SU-DHL-6 (cell line): ENCODE measurements around the gene TMED10.
"Not testable (repeated sequence)": the region's sequence is repeated elsewhere in the genome, so short reads cannot be mapped to it uniquely, and the experiment has no call there.

ENCODE experiments used
- H2AFZ ChIP-seq: fragments of 200-600 bp; sonication (generic); 2 replicates; pipeline ENCODE4 v1.6.1; 2014; ENCODE audit warnings: low read depth, mild to moderate bottlenecking, moderate library complexity, mixed read lengths, antibody characterized with exemption, low read length; ENCODE audit not compliant: severe bottlenecking
- H3F3A ChIP-seq: fragments of 200-600 bp; shearing (Covaris generic); 2 replicates; pipeline ENCODE4 v1.6.0; 2016; ENCODE audit warnings: antibody characterized with exemption, mild to moderate bottlenecking; ENCODE audit not compliant: insufficient read depth
- H3K27ac ChIP-seq: fragments of 200-600 bp; sonication (generic); 2 replicates; pipeline ENCODE4 v1.5.1; 2016; ENCODE audit warnings: low read depth, mild to moderate bottlenecking, low read length, moderate library complexity, mixed read lengths
- H3K27me3 ChIP-seq: fragments of 200-600 bp; sonication (generic), shearing (Covaris generic); 2 replicates; pipeline ENCODE4 v1.6.0; 2014; ENCODE audit warnings: mild to moderate bottlenecking, low read length
- H3K36me3 ChIP-seq: fragments of 200-600 bp; sonication (generic); 2 replicates; pipeline ENCODE4 v1.6.1; 2014; ENCODE audit warnings: mild to moderate bottlenecking, low read length, mixed read lengths
- H3K4me2 ChIP-seq: fragments of 300-600, 200-600 bp; shearing (Covaris generic), sonication (generic); 2 replicates; pipeline ENCODE4 v1.6.0; 2014; ENCODE audit warnings: low read length, low read depth, mild to moderate bottlenecking; ENCODE audit not compliant: poor library complexity, severe bottlenecking
- H3K4me3 ChIP-seq: fragments of 200-600 bp; sonication (generic); 2 replicates; pipeline ENCODE4 v1.5.1; 2014; ENCODE audit warnings: antibody characterized with exemption, low read length, mild to moderate bottlenecking, mixed read lengths; ENCODE audit not compliant: insufficient read depth, poor library complexity, severe bottlenecking
- H3K79me2 ChIP-seq: fragments of 200-600 bp; sonication (generic); 2 replicates; pipeline ENCODE4 v1.6.1; 2014; ENCODE audit warnings: mild to moderate bottlenecking, low read length, moderate library complexity; ENCODE audit not compliant: insufficient read depth
- H3K9ac ChIP-seq: fragments of 200-600 bp; sonication (generic); 2 replicates; pipeline ENCODE4 v1.7.0; 2014; ENCODE audit warnings: mild to moderate bottlenecking, low read length
- H3K9me2 ChIP-seq: fragments of 200-600 bp; sonication (generic); replicated peaks from 2 replicates; pipeline ENCODE4 v1.6.1; 2014; ENCODE audit warnings: low read length; ENCODE audit not compliant: insufficient read depth
- H3K9me3 ChIP-seq: fragments of 200-600 bp; sonication (generic); 2 replicates; pipeline ENCODE4 v1.6.1; 2014; ENCODE audit warnings: low read length, mixed read lengths; ENCODE audit not compliant: insufficient read depth
- H4K20me1 ChIP-seq: fragments of 200-600 bp; sonication (generic); 2 replicates; pipeline ENCODE4 v1.6.1; 2014; ENCODE audit warnings: low read depth, mild to moderate bottlenecking, antibody characterized with exemption, low read length, moderate library complexity, mixed read lengths
- EZH2phosphoT487 ChIP-seq: fragments of 200-600 bp; sonication (generic), shearing (Covaris generic); conservative IDR thresholded peaks from 2 replicates; pipeline ENCODE4 v1.6.1; 2018; ENCODE audit warnings: mild to moderate bottlenecking, antibody characterized with exemption, low read length, moderate library complexity, mixed read lengths
- TF ChIP-seq, protein P1 (sequence below): fragments of 200-600 bp; sonication (generic); IDR thresholded peaks from one replicate; pipeline ENCODE4 v1.5.1; 2017; ENCODE audit warnings: antibody characterized with exemption, mild to moderate bottlenecking, low read length, moderate library complexity; ENCODE audit not compliant: insufficient read depth, poor library complexity, severe bottlenecking

TMED10 gene

GRCh38 chr14:75128596-75128990 is 47.8 kb downstream of the TMED10 start:
- Histone ChIP-seq H4K20me1 (no peaks in the 10 kb centered on the region), H3K27ac (no peak overlapping the region), H3K9me2 (no peaks in the 10 kb centered on the region), H3F3A (peaks cover 22% of the 10 kb centered on the region), H3K79me2 (peaks cover 25% of the 10 kb centered on the region), H3K36me3 (peaks cover 5% of the 10 kb centered on the region; the same call in 1 of the 2 replicates), H3K27me3 (no peaks in the 10 kb centered on the region), H3K4me2 (peak overlapping the region; percentile 90), H2AFZ (no peak overlapping the region), H3K9me3 (no peaks in the 10 kb centered on the region), H3K9ac (no peak overlapping the region), H3K4me3 (no peak overlapping the region)
- no peak for TF ChIP-seq EZH2phosphoT487
- TF ChIP-seq, protein P1, sequence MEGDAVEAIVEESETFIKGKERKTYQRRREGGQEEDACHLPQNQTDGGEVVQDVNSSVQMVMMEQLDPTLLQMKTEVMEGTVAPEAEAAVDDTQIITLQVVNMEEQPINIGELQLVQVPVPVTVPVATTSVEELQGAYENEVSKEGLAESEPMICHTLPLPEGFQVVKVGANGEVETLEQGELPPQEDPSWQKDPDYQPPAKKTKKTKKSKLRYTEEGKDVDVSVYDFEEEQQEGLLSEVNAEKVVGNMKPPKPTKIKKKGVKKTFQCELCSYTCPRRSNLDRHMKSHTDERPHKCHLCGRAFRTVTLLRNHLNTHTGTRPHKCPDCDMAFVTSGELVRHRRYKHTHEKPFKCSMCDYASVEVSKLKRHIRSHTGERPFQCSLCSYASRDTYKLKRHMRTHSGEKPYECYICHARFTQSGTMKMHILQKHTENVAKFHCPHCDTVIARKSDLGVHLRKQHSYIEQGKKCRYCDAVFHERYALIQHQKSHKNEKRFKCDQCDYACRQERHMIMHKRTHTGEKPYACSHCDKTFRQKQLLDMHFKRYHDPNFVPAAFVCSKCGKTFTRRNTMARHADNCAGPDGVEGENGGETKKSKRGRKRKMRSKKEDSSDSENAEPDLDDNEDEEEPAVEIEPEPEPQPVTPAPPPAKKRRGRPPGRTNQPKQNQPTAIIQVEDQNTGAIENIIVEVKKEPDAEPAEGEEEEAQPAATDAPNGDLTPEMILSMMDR, result no peak

DNA sequence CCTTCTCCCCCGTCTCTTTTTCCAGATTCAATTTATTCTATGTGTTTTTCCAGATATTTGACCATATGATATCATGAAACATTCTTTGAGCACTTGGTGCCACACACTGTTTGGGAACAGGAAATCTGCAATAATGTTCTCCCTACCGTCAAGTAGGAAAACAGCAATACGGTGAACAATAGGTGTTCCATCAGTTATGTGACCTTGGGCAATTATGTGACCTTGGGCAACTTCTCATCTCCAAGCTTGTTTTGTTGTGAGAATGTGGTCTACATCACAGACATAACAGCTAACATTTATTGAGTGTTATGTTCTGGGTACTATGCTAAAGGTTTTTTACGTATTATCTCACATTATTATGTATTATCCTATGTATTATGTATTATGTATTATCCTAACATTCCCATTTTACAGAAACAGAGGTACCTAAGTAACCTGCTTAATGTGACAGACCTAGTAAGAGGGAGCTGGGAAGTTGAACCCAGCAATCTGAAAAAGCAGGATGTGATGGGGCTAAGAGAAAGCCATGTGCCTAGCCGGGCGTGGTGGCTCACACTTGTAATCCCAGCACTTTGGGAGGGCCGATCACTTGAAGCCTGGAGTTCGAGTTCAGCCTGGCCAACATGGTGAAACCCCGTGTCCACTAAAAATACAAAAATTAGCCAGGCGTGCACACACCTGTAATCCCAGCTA is 48.4 kb downstream of the TMED10 start:
- no peak for TF ChIP-seq EZH2phosphoT487
- TF ChIP-seq, protein P1, result no peak

DNA sequence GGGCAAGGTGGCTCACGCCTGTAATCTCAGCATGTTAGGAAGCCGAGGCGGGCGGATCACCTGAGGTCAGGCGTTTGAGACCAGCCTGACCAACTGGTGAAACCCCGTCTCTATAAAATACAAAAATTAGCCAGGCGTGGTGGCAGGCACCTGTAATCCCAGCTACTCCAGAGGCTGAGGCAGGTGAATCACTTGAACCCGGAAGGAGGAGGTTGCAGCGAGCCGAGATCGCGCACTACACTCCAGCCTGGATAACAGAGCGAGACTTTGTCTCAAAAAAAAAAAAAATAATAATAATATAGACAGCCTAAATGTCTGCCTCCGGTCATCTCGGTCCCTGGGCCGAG is 49.0 kb downstream of the TMED10 start:
- H2AFZ ChIP-seq, result peak overlapping the region; percentile 97
- H3K9me3 ChIP-seq, H3K27me3 ChIP-seq, H3K36me3 ChIP-seq, H4K20me1 ChIP-seq, H3K9me2 ChIP-seq: not testable (repeated sequence)
- H3K27ac ChIP-seq, result peak overlapping the region; percentile 66
- peak overlapping the region; percentile 95 for H3K9ac ChIP-seq
- peaks cover 15% of the 10 kb centered on the region for H3F3A ChIP-seq
- peak overlapping the region; percentile 92 for H3K4me3 ChIP-seq
- H3K4me2 ChIP-seq, result peak overlapping the region; percentile 90
- H3K79me2 ChIP-seq, result peaks cover 25% of the 10 kb centered on the region

More for the DNA sequence above, 48.4 kb downstream of the TMED10 start:
- H3K9ac ChIP-seq, result peak overlapping the region; percentile 95
- peak overlapping the region; percentile 90 for H3K4me2 ChIP-seq
- H4K20me1 ChIP-seq, result no peaks in the 10 kb centered on the region
- H3K79me2 ChIP-seq, result peaks cover 25% of the 10 kb centered on the region
- H3K9me2 ChIP-seq, result no peaks in the 10 kb centered on the region
- no peaks in the 10 kb centered on the region for H3K27me3 ChIP-seq
- no peak overlapping the region for H3K27ac ChIP-seq
- H3K4me3 ChIP-seq, result peak overlapping the region; percentile 92
- no peaks in the 10 kb centered on the region for H3K9me3 ChIP-seq
- peaks cover 21% of the 10 kb centered on the region for H3F3A ChIP-seq
- H3K36me3 ChIP-seq, result no peaks in the 10 kb centered on the region
- no peak overlapping the region for H2AFZ ChIP-seq

GRCh38 chr14:75126679-75127473 is 49.5 kb downstream of the TMED10 start, which contains the start of gene NEK9:
TSS of gene NEK9 (minus strand) at chr14:75127048. CDS start at chr14:75126921, 127 bp downstream.
- Histone ChIP-seq H2AFZ (peak within 1 kb of the TSS; percentile 97), H3K27ac (peak within 1 kb of the TSS; percentile 66), H3K36me3 (no peaks in the 10 kb centered on the region)

More at GRCh38 chr14:75126679-75127473, 49.5 kb downstream of the TMED10 start, which contains the start of gene NEK9:
- Histone ChIP-seq H3K9ac (peak within 1 kb of the TSS; percentile 95), H3K27me3 (no peaks in the 10 kb centered on the region), H3K9me2 (no peaks in the 10 kb centered on the region), H3K4me2 (peak within 1 kb of the TSS; percentile 90), H3K9me3 (no peaks in the 10 kb centered on the region), H3K79me2 (peaks cover 25% of the 10 kb centered on the region), H3F3A (peaks cover 15% of the 10 kb centered on the region), H4K20me1 (no peaks in the 10 kb centered on the region), H3K4me3 (peak within 1 kb of the TSS; percentile 92)
- no peak for TF ChIP-seq EZH2phosphoT487
- TF ChIP-seq, protein P1, result no peak
